ENCODE measurements around the gene TMPRSS6. TPM values are rescaled to one million over a fixed set of nuclear protein-coding genes. Genes with fewer than 3 reads are reported as not detected.

TMPRSS6 gene
- total RNA-seq, 1 experiment from 2014 or later = 0.79 TPM

GRCh38 chr22:37118083-37118482 lies 8.6 kb upstream of the TMPRSS6 start:
- ChIA-PET POLR2A (ENCODE audit: unreplicated experiment) (no interaction called here), CTCF (no interaction called here)
- no peaks in the 10 kb centered on the region for H3K79me2 ChIP-seq (ENCODE audit: low read depth)

GRCh38 chr22:37117092-37117491 lies 7.6 kb upstream of the TMPRSS6 start:
- Histone ChIP-seq H2AFZ (no peak overlapping the region), H3K79me2 (ENCODE audit: low read depth) (no peaks in the 10 kb centered on the region), H3K4me3 (no peak overlapping the region), H3K9me3 (ENCODE audit: insufficient read depth, low read depth) (no peaks in the 10 kb centered on the region), H3K4me2 (no peak overlapping the region), H4K20me1 (ENCODE audit: insufficient read depth) (no peaks in the 10 kb centered on the region), H3K4me1 (replicated peaks; ENCODE audit: insufficient read depth) (peaks cover 9% of the 10 kb centered on the region), H3K27ac (no peak overlapping the region), H3F3A (ENCODE audit: insufficient read depth, low read depth) (peaks cover 7% of the 10 kb centered on the region), H3K36me3 (ENCODE audit: low read depth) (no peaks in the 10 kb centered on the region), H3K9me2 (ENCODE audit: insufficient read depth) (no peaks in the 10 kb centered on the region), H3K27me3 (ENCODE audit: insufficient read depth, low read depth) (peaks cover 12% of the 10 kb centered on the region; the same call in 1 of the 2 replicates)
- POLR2A ChIA-PET (ENCODE audit: unreplicated experiment) = no interaction called here
- no TSS peak for BruUV-seq (replicated peaks)
- CTCF ChIA-PET = no interaction called here
- intact Hi-C loops (cut with micrococcal nuclease; ENCODE audit: unreplicated experiment) = no loop called here
- no peak for TF ChIP-seq EZH2 (IDR thresholded peaks at IDR 0.05; ENCODE audit: low read depth)
- TF ChIP-seq, protein P1, sequence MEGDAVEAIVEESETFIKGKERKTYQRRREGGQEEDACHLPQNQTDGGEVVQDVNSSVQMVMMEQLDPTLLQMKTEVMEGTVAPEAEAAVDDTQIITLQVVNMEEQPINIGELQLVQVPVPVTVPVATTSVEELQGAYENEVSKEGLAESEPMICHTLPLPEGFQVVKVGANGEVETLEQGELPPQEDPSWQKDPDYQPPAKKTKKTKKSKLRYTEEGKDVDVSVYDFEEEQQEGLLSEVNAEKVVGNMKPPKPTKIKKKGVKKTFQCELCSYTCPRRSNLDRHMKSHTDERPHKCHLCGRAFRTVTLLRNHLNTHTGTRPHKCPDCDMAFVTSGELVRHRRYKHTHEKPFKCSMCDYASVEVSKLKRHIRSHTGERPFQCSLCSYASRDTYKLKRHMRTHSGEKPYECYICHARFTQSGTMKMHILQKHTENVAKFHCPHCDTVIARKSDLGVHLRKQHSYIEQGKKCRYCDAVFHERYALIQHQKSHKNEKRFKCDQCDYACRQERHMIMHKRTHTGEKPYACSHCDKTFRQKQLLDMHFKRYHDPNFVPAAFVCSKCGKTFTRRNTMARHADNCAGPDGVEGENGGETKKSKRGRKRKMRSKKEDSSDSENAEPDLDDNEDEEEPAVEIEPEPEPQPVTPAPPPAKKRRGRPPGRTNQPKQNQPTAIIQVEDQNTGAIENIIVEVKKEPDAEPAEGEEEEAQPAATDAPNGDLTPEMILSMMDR (conservative IDR thresholded peaks at IDR 0.05) = no peak
- DNase-seq = no peak

More at GRCh38 chr22:37118083-37118482, 8.6 kb upstream of the TMPRSS6 start:
- intact Hi-C loops (cut with micrococcal nuclease; ENCODE audit: unreplicated experiment) = no loop called here
- no peaks in the 10 kb centered on the region for H3K9me2 ChIP-seq (ENCODE audit: insufficient read depth)
- peaks cover 14% of the 10 kb centered on the region for H3F3A ChIP-seq (ENCODE audit: insufficient read depth, low read depth)
- peaks cover 12% of the 10 kb centered on the region; the same call in 1 of the 2 replicates for H3K27me3 ChIP-seq (ENCODE audit: insufficient read depth, low read depth)
- H2AFZ ChIP-seq = no peak overlapping the region
- peaks cover 19% of the 10 kb centered on the region for H3K4me1 ChIP-seq (replicated peaks; ENCODE audit: insufficient read depth)
- H4K20me1 ChIP-seq (ENCODE audit: insufficient read depth) = no peaks in the 10 kb centered on the region
- no peaks in the 10 kb centered on the region for H3K36me3 ChIP-seq (ENCODE audit: low read depth)
- no peak overlapping the region for H3K4me3 ChIP-seq
- TF ChIP-seq EZH2 (IDR thresholded peaks at IDR 0.05; ENCODE audit: low read depth) = no peak
- TF ChIP-seq, protein P1 (conservative IDR thresholded peaks at IDR 0.05) = no peak
- no peaks in the 10 kb centered on the region for H3K9me3 ChIP-seq (ENCODE audit: insufficient read depth, low read depth)
- BruUV-seq (replicated peaks) = no TSS peak
- no peak overlapping the region for H3K4me2 ChIP-seq
- H3K27ac ChIP-seq = no peak overlapping the region
- no peak for DNase-seq

DNA sequence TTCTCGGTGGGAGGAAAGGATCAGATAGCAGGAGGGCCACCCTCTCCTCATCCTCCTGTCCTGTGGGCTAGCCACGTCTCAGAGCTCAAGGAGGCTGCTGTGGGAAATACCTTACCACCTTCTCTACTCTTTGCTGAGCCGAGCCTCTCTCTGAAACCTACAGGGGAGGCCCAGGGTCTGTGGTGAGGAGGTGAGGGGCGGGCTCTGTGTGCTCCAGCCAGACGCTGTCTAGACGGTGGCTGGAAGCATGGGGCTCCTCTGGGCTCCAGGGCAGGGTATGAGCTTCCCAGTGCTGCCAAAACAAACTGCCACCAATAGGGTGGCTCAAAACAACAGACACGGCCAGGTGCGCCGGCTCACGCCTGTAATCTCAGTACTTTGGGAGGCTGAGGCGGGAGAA lies 5.5 kb upstream of the TMPRSS6 start:
- DNase-seq = no peak
- no peaks in the 10 kb centered on the region for H3K9me2 ChIP-seq (ENCODE audit: insufficient read depth)
- no peaks in the 10 kb centered on the region for H4K20me1 ChIP-seq (ENCODE audit: insufficient read depth)
- intact Hi-C loops (cut with micrococcal nuclease; ENCODE audit: unreplicated experiment) = no loop called here
- H3K79me2 ChIP-seq (ENCODE audit: low read depth) = no peaks in the 10 kb centered on the region
- no peak overlapping the region for H3K27ac ChIP-seq
- no peaks in the 10 kb centered on the region for H3K36me3 ChIP-seq (ENCODE audit: low read depth)
- no peak for TF ChIP-seq EZH2 (IDR thresholded peaks at IDR 0.05; ENCODE audit: low read depth)
- TF ChIP-seq, protein P1 (conservative IDR thresholded peaks at IDR 0.05) = no peak
- H3K4me2 ChIP-seq = no peak overlapping the region
- ChIA-PET POLR2A (ENCODE audit: unreplicated experiment) (interaction anchor here (0.6 kb wide), 1 partner anchor 437 kb away, joined by 4 read pairs; no protein-coding TSS in a partner anchor), CTCF (no interaction called here)
- H3K27me3 ChIP-seq (ENCODE audit: insufficient read depth, low read depth) = peaks cover 12% of the 10 kb centered on the region; the same call in 1 of the 2 replicates
- H3K4me3 ChIP-seq = no peak overlapping the region
- H3K4me1 ChIP-seq (replicated peaks; ENCODE audit: insufficient read depth) = no peaks in the 10 kb centered on the region
- H3F3A ChIP-seq (ENCODE audit: insufficient read depth, low read depth) = no peaks in the 10 kb centered on the region
- no peaks in the 10 kb centered on the region for H3K9me3 ChIP-seq (ENCODE audit: insufficient read depth, low read depth)
- H2AFZ ChIP-seq = no peak overlapping the region
- BruUV-seq (replicated peaks) = no TSS peak
